Sigmoid colon (tissue), 4 donors: ENCODE results near the gene PRDM10.

Experiments used
- CTCF ChIP-seq, 4 experiments: fragments of 450-650 bp in 3 of 4; fragments of 200-600 bp in 1 of 4; IDR thresholded peaks; one replicate each; pipeline ENCODE4 v1.5.1; 2016 to 2019; ENCODE audit warnings: antibody characterized with exemption in 4 of 4, mild to moderate bottlenecking in 3 of 4, moderate library complexity in 2 of 4
- POLR2A ChIP-seq, 2 donors: fragments of 450-650 bp; IDR thresholded peaks; one replicate each; pipeline ENCODE4 v1.6.1; 2016; ENCODE audit warnings: antibody characterized with exemption in 2 of 2, mild to moderate bottlenecking in 2 of 2, moderate library complexity in 2 of 2
- POLR2AphosphoS5 ChIP-seq, 4 donors: sonication (generic); formaldehyde crosslinking; IDR thresholded peaks; one replicate each; pipeline ENCODE4 v1.6.1; 2017; ENCODE audit warnings: antibody characterized with exemption in 4 of 4

GRCh38 chr11:130031945-130032344 is 29.3 kb upstream of the PRDM10 start:
- no peak for TF ChIP-seq CTCF (IDR thresholded peaks at IDR 0.05)
- no peak for TF ChIP-seq POLR2A (IDR thresholded peaks at IDR 0.05)
- no peak for TF ChIP-seq POLR2AphosphoS5 (IDR thresholded peaks at IDR 0.05)
